ENCODE measurements around the gene ZIC1.
A peak's percentile ranks its signal among the peaks of the same experiment; 100 is the strongest.

The ZIC1 gene

DNA sequence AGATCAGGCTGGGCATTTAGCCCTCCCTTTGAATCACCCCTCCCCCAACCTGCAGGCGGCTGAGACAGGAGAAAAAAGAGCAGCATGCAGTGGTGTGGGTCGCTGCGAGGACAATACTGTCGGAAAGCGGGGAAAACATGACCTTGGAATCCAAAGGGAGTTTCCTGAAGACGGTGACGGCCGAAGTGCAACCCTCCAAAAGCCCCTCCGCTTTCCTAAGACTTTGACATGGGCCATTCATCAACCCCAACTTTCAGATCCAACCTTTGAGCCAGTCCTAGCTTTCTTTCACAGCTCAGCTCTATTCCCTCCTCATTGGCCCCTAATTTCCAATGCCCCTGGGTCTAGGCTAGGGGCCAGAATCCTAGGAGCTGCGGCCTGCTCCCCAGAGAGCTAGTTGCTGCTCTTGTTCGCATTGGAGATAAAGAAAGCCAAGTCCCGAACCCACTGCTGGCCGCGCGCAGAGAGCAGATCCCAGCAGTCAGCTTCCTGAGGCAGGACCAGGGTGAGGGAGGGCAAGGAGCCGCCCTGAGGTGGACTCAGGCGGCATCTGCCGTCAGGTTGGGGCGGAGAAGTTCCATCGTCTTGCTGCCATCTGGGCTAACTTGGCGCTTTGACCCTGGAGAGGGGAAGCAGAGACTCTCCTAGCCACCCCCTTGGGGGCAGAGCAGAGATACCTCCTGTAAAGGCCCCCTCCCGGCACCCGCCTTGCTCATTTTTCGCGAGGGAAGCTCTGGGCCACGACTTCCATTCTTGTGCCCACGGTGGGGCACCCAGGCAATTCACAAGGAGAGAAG, 3.7 kb upstream of the ZIC1 start:
- no peak for DNase-seq
- in situ Hi-C loops (cut with HindIII; ENCODE audit: low pct_ligation_motif_present, low pct_unique_long_range_greater_than_20kb, low sequenced_read_pairs), result no loop called here

DNA sequence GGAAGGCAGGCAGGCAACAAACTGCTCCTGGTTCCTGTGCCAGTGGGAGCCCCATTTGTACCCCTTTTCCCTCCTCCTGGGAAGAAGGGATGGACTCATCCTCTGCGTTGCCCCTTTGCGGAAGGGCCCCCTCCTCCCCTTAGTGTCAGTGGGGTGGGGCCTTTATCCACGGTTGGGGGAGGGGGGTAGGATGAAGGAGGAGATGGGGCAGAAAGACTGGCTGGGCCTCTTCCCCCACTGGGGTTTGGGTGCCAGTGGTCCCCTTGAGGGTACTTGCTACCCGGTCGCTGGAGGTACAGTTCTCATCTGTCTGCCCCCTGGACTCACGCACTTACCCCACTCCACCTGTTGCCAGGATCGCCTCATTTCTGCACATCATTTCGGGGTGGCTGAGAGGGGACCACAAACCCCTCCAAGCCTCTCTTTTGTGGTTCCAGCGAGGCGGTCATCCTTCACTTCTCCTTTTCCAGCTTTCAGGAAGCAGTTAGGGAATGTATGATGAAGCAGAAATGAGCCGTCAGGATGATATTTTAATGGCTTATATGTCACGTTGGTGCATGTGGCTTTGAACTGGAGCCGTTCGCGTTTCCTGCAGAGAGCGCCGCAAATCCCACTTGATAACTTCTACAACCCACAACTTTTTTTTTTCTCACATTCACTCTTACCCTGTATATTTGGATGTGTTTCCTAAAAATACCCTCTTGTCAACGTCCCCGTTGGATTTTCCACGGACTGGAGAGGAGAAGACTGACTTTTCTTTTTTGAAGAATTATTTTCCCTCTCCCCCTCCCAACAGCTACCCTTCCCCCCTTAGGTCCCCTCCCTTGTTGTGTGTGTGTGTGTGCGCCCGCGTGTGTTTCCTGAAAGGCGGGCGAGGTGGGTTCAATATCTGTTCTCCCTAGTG, 2.9 kb upstream of the ZIC1 start, which contains the start of gene ZIC4:
Gene ZIC4 (minus strand): TSS at position 516 of the 904 bp plus-strand sequence. CDS start 3,746 bp downstream, outside the sequence.
- in situ Hi-C loops (cut with HindIII; ENCODE audit: low pct_ligation_motif_present, low pct_unique_long_range_greater_than_20kb, low sequenced_read_pairs), result no loop called here

DNA sequence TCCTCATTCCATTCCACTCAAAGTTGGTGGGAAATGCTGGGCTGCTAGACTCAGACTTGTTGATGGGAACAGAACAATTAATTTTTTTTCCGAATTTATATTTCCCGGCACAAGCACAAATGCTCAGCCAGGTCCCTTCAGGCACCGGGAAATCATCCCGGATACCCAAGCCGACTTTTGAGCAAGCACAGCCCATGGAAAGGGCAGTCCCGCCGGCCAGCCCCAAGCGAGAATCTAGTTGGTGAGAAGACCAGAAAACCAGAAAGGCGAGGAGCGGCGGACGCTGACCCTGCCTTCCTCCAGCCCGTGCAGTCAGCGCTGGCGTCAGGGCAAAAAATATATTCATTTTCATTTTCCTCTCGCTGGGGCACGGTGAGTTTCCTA, 2.1 kb upstream of the ZIC1 start:
- in situ Hi-C loops (cut with HindIII; ENCODE audit: low pct_ligation_motif_present, low pct_unique_long_range_greater_than_20kb, low sequenced_read_pairs), result no loop called here
- no peak for DNase-seq

More for the DNA sequence above, 2.9 kb upstream of the ZIC1 start, which contains the start of gene ZIC4:
- no peak for DNase-seq

DNA sequence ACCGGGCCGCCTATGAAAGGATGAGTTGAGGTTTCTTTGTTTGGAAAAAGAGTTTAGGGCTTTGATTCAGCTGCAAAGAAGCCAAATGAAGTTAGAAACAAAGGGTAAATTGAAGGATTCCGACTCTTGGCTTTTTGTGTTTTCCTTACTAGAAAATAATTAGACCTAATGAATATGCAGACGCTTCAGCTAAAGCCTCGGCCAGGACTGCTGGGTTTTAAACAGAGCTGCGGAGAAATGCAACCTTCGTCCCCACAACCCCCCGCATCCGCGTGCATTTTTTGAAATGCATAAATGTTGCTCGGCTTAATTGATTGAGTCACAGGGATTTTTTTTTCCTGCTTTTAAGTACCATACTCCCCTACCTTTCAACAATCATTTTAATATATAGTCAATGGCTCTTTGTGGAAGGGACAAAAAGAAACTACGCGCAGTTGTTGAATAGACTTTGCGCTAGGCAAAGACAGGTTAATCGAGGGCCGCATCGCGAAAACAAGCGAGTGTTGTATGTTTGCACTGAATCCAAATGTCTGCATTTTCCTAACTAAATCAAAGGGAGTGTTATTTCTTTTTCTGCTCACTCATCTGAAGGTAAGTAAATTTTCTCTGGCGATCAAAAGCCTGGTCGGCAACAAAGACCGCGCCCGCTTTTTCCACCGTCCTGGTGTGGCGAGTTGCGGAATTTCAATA, 1.5 kb upstream of the ZIC1 start:
- in situ Hi-C loops (cut with HindIII; ENCODE audit: low pct_ligation_motif_present, low pct_unique_long_range_greater_than_20kb, low sequenced_read_pairs), result no loop called here
- no peak for DNase-seq

DNA sequence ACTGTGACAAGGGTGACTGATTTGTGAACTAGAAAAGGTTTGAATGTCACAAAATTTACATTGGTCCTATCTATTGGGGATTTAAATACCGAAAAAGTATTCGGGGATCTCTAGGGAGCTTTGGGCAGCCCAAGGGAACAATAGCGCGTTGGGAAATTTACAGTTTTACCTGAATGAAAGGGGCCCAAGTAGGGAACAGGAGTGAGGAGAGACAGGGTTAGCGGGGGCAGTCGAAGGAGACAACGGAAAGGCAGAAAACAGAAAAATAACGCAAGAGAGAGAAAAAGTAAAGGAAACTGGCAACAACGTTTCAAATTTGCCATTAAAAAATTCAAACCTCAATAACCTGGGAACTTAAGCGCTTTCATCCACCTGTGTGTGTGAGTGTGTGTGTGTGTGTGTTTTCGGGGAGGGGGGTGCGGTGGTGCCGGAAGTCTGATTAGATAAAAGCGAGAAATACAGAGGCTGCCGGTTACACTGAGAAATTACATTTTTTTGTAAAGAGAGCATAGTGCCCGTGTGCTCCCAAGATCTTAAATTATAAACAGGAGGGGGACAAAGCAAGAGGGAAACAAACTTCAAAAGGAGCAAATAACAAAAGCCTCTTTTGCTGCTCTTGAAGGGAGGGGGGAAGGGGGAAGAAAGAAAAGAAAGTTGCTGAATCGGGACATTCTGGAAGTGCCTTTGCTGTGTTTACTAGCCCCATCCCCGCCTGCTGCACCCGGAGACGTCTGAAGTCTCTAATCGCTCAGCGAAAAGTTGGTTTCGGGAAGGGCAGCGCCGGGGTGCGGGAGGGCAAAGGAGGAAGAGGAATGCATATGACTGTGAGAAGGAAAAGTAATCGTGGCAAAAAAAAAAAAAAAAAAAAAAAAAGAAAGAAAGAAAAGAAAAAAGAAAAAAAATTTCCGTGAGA, 721 bp upstream of the ZIC1 start:
- no peak for DNase-seq
- in situ Hi-C loops (cut with HindIII; ENCODE audit: low pct_ligation_motif_present, low pct_unique_long_range_greater_than_20kb, low sequenced_read_pairs), result no loop called here

DNA sequence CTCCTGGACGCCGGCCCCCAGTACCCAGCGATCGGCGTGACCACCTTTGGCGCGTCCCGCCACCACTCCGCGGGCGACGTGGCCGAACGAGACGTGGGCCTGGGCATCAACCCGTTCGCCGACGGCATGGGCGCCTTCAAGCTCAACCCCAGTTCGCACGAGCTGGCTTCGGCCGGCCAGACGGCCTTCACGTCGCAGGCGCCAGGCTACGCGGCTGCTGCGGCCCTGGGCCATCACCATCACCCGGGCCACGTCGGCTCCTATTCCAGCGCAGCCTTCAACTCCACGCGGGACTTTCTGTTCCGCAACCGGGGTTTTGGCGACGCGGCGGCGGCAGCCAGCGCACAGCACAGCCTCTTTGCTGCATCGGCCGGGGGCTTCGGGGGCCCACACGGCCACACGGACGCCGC, 956 bp downstream of the ZIC1 start:
- DNase-seq, result no peak
- in situ Hi-C loops (cut with HindIII; ENCODE audit: low pct_ligation_motif_present, low pct_unique_long_range_greater_than_20kb, low sequenced_read_pairs), result no loop called here

DNA sequence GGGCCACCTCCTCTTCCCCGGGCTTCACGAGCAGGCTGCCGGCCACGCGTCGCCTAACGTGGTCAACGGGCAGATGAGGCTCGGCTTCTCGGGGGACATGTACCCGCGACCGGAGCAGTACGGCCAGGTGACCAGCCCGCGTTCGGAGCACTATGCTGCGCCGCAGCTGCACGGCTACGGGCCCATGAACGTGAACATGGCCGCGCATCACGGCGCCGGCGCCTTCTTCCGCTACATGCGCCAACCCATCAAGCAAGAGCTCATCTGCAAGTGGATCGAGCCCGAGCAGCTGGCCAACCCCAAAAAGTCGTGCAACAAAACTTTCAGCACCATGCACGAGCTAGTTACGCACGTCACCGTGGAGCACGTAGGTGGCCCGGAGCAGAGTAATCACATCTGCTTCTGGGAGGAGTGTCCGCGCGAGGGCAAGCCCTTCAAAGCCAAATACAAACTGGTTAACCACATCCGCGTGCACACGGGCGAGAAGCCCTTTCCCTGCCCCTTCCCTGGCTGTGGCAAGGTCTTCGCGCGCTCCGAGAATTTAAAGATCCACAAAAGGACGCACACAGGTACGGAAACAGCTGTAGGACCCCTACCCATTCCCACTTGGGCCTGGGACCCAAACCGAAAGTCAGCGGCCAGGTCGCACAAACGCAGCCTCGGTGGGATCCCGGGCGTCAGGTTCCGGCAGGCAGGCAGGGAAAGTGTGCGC, 1.5 kb downstream of the ZIC1 start:
- no peak for DNase-seq
- in situ Hi-C loops (cut with HindIII; ENCODE audit: low pct_ligation_motif_present, low pct_unique_long_range_greater_than_20kb, low sequenced_read_pairs), result no loop called here

DNA sequence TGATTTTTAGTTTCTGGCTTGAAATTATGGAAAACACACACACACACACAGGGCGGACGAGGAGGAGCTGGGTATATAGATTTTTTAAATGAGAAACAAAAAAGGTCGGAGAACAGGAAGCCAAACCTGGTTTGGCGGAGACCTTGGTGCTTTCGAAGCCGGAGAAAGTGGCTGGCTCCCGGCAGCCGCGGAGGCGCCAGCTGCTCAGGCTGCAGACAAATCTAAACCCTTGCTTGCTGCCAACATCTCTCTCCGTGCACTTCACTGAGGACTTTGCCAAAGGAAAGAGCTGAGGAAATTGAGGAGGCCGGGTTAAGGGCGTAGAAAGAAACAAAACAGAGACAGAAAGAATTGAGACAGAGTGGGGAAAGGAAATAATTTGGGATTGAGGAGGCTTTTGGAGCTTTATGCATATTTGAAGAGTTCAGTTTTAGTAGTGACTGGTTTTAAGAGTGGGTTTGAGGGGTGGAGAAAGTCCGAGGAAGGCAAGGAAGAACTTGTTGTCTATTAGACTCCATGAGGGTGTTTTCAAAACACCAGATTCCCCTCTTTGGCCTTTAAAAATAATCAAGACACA, 2.2 kb downstream of the ZIC1 start:
- DNase-seq, result no peak
- in situ Hi-C loops (cut with HindIII; ENCODE audit: low pct_ligation_motif_present, low pct_unique_long_range_greater_than_20kb, low sequenced_read_pairs), result no loop called here

DNA sequence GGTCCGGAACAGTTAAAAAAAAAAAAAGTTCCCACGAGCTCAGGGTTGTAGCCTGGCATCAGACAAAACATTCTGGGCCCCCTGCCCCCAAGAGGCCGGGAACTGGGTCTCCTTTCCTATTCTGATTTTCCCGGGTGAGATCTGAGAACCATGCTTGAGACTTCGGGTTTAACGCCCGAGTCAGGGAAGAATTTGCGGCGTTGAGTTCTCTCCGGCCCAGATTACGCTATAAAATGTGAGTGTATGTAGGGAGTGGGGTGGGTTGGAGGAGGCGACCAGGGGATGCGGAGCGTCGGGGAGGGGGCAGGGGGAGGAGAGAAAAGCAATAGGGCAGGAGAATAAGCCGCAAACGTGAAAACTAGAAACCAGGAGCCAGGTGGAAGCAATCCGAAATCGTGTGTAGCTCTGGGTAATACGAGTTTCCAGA, 2.7 kb downstream of the ZIC1 start:
- DNase-seq, result no peak
- in situ Hi-C loops (cut with HindIII; ENCODE audit: low pct_ligation_motif_present, low pct_unique_long_range_greater_than_20kb, low sequenced_read_pairs), result no loop called here

DNA sequence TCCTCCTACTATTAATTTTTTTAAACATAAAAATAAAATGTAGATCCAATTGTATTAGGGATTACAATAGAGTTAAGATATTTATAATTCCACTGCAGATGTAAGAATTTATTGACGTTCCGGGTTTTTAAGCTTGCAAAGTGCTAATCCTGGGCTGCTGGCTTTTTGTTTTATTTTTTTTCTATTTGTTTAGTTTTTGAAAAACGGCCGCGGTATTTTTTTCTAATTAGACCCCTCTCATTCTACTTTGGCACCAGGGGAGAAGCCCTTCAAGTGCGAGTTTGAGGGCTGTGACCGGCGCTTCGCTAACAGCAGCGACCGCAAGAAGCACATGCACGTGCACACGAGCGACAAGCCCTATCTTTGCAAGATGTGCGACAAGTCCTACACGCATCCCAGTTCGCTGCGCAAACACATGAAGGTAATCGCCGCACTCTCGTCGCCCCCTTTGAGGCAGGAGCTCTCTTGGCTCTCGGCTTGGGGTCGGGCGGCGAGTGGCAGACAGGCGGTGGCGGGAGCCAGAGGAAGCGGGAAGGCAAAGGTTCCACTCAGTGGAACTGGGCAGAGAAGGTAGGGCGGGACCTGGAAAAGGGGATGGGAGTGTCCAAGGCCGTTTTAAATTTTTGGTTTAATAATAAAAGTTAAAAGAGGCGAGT, 3.2 kb downstream of the ZIC1 start:
- in situ Hi-C loops (cut with HindIII; ENCODE audit: low pct_ligation_motif_present, low pct_unique_long_range_greater_than_20kb, low sequenced_read_pairs), result no loop called here

DNA sequence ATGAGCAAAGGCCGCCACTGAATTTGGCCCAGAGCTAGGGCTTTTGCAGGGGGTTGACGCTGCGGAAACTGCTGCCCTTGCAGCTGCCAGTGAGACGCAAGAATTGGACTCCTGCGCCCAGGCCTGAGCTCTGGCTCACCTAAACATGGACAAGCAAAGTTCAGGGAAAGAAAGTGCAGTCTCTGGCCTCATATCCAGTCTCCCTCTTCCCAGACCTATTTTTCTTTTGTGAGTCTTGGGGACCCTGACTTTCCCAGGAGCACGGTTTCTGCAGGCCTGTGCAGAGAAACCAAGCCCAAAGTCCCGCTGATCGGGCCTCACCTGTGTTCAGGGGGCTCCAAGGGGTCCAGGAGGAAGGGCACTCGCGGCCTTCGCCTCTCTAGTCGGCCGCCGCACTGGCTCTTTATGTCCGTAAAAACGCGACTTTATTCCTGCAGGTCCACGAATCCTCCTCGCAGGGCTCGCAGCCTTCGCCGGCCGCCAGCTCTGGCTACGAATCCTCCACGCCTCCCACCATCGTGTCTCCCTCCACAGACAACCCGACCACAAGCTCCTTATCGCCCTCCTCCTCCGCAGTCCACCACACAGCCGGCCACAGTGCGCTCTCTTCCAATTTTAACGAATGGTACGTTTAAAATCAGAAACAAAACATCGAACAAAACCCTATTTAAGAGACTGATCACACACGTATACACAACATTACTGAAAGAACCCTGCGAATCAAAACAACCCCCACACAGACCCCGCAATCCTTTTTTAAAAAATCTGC, 3.9 kb downstream of the ZIC1 start:
- in situ Hi-C loops (cut with HindIII; ENCODE audit: low pct_ligation_motif_present, low pct_unique_long_range_greater_than_20kb, low sequenced_read_pairs), result no loop called here
- DNase-seq, result no peak

More for the DNA sequence above, 3.2 kb downstream of the ZIC1 start:
- no peak for DNase-seq

DNA sequence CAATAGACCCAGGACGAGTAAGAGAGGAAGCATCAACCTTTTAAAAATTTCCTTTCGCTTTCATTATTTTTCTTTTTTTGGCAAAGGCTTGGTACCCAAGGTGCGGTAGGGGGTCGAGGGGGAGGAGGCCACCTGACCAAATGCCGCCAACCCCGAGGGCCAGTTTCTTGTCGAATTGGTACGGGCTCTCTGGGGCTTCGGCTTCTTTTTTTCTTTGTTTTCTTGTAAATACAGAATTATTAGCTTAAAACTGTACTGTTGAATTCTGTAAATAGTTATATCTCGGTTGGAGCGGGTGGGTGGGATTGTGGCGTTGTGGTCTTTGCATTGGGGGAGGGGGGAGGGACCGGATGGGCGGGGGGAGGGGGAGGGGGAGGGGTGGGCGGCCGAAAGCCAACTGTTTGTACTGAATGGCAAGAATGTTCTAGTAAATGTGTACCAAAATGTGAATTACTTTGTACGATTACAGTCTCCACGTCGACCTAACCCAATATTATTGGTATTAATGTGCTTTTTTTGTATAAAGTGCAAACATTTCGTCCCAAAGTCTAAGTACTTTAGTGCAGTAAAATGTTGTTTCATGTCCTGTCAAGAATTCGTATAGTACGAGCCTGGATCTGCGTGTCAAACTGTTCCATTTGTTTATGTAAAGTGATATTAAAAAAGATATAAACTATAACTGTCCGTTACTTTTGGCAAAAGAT, 4.7 kb downstream of the ZIC1 start:
- DNase-seq, result no peak
- in situ Hi-C loops (cut with HindIII; ENCODE audit: low pct_ligation_motif_present, low pct_unique_long_range_greater_than_20kb, low sequenced_read_pairs), result no loop called here

DNA sequence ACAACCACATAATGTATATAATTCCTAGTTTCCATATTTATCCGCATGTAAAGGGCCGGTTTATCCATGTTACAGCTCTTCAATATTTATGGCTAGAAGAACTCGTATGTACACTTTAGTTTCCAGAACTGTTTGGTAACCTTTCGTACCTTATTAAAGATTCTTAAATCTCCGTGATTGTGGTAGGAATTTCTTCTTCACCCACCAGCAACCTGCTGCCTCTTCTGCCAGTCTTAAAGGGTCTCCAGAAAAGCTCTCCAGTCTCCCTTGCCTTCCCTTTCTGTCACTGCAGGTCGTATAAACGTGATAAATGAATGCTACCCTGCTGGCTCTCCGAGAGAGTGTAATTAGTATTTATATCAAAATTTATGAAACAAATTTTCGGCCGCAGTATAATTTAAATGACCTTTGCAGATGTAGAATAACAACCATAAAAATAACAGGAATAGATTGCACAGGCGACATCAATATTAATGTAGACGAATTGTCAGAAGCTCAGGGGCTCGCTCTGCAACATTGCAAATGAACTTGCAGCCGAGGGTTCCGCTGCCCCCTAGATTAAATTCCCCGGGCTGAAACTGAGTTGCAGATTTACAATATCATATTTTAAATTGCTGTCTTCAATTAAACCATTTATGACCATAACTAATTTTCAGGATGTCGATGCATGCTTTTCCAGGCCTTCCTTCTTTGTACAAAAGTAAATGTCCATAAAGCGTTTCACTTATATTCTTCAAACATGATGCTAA, 5.4 kb downstream of the ZIC1 start:
- in situ Hi-C loops (cut with HindIII; ENCODE audit: low pct_ligation_motif_present, low pct_unique_long_range_greater_than_20kb, low sequenced_read_pairs), result no loop called here
- no peak for DNase-seq

DNA sequence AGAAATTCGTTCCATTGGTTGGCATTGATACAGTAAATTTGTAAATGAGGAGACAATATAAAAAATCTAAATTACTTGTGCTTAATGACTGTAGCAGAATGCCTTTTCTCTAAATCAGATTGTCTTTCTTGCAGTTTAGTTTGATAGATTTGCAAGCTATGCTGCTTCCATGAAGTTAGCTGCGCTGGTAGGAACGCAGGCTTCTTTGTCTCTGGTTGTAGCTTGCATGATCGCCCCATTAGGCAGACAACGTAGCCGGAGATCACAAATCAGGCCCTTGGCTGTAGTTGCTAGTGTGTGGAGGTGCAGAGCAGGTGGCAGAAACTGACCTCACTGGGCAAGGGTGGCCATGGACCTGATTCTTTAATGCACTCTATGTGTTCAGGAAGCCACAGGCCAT, 6.1 kb downstream of the ZIC1 start:
- in situ Hi-C loops (cut with HindIII; ENCODE audit: low pct_ligation_motif_present, low pct_unique_long_range_greater_than_20kb, low sequenced_read_pairs), result no loop called here

DNA sequence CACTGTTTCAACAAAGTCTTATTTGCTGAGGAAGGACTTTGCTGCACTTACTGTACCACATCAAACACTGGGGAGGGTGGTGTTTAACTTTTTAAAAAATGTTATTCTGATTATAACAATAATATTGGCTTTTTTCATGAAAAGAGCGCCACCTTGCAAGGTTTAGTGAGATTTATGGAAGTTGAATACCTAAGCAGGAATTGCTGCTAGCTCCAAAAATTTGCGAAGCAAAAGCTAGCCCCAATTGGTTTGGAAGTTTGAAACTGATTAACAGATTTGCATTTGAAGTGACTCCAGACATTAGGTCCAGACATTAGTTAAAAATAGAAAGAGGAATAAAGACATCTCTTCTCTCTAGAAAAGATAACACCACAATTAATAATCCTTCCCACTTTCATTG, 6.7 kb downstream of the ZIC1 start:
- in situ Hi-C loops (cut with HindIII; ENCODE audit: low pct_ligation_motif_present, low pct_unique_long_range_greater_than_20kb, low sequenced_read_pairs), result no loop called here
- peak; percentile 2 for DNase-seq

More for the DNA sequence above, 6.1 kb downstream of the ZIC1 start:
- DNase-seq, result no peak

All from ACHN (cell line).